GM19035 (cell line): ENCODE data around the gene FHDC1.
"Not testable (repeated sequence)": the region's sequence is repeated elsewhere in the genome, so short reads cannot be mapped to it uniquely, and the experiment has no call there.

Experiments
- ATAC-seq: cut with Tn5 transposase; IDR thresholded peaks from one replicate; pipeline ENCODE4 v1.9.1; 2021; ENCODE audit not compliant: unreplicated experiment

Gene FHDC1, protein sequence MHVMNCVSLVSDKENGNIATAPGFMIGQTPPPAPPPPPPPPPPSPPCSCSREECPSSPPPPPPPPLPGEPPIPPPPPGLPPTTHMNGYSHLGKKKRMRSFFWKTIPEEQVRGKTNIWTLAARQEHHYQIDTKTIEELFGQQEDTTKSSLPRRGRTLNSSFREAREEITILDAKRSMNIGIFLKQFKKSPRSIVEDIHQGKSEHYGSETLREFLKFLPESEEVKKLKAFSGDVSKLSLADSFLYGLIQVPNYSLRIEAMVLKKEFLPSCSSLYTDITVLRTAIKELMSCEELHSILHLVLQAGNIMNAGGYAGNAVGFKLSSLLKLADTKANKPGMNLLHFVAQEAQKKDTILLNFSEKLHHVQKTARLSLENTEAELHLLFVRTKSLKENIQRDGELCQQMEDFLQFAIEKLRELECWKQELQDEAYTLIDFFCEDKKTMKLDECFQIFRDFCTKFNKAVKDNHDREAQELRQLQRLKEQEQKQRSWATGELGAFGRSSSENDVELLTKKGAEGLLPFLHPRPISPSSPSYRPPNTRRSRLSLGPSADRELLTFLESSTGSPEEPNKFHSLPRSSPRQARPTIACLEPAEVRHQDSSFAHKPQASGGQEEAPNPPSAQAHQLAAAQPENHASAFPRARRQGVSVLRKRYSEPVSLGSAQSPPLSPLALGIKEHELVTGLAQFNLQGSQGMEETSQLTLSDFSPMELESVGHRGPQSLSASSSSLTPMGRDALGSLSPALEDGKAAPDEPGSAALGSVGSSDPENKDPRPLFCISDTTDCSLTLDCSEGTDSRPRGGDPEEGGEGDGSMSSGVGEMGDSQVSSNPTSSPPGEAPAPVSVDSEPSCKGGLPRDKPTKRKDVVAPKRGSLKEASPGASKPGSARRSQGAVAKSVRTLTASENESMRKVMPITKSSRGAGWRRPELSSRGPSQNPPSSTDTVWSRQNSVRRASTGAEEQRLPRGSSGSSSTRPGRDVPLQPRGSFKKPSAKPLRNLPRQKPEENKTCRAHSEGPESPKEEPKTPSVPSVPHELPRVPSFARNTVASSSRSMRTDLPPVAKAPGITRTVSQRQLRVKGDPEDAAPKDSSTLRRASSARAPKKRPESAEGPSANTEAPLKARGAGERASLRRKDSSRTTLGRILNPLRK

GRCh38 chr4:152935631-152936445, at the start of gene FHDC1:
Gene FHDC1 (plus strand): TSS chr4:152936323. CDS start chr4:152943058, 6,735 bp downstream.
- ATAC-seq: no peak

DNA sequence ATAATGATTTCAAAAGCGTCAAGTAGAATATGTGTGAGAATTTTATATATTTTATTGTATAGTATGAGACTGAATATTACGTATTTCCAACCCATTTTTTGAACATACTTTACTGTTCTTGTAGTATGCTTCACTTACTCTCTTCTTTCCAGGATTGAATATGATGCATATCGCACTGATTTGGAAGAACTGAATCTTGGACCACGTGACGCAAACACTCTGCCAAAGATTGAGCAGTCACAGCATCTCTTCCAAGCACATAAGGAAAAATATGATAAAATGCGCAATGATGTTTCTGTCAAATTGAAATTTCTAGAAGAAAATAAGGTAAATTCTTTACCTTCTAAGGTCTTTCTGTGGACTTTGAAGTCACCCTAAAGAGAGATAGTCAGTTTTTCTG, 48.1 kb upstream of the FHDC1 start:
- no peak for ATAC-seq

GRCh38 chr4:152892974-152893373, 43.1 kb upstream of the FHDC1 start:
- ATAC-seq: no peak

DNA sequence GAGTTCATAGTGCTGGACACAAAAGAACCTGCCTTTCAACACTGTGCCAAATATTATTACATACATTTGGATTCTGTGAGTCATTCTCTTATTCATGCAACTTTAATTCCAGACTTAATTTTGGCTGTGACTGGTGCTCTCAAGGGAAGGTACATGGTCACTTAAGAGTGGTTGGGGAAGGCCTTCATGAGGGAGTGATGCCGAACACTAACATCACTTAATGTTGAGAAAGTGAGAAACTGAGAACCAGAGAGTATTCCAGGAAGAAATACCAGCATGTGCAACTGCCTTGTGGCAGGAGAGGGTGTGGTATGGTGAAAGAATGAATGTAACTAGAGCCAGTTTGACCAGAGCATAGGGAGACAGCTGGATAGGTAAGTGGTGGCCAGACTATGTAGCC, 41.5 kb upstream of the FHDC1 start:
- ATAC-seq: no peak

DNA sequence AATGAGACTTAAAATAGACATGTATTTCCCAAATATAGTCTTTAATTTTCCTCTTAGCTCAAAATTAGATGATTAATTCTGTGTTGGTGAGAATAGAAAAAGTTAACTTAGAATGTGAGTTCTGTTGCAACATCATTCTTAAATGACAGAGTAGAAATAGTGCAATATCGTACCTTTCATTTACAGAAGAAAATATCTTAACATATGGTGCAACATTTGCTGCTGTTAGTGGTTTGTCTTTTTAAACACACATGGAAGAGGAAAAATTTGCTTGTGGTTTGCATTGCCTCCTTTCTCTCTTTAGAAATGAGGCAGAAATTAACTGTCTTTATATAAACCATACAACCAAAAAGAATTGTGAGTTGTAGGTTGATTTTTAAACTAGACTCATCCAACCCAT, 39.3 kb upstream of the FHDC1 start:
- no peak for ATAC-seq

GRCh38 chr4:152898133-152898532, 38.0 kb upstream of the FHDC1 start:
- ATAC-seq: not testable (repeated sequence)

DNA sequence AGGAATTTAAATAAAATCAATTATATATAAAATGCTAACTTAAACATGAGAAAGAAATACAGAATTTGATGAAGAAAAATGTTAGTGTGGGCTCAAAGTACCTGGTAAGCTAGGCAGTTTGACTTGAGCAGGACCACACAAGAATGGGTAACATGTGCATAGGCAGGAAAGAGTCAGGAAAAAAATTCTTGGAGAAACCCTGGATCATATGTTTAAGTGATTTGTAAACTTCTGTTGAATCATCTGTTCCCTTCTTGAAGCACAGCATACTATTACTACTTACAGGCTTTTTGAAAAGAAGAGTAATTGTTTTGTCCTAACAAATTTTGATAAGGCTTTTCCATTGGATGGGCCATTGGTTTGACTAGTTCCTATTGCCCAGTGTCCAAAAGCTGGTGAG, 37.5 kb upstream of the FHDC1 start:
- ATAC-seq: no peak

GRCh38 chr4:152900395-152900794, 35.7 kb upstream of the FHDC1 start:
- no peak for ATAC-seq

- ATAC-seq: no peak
These were observed 34.9 kb upstream of the FHDC1 start for GRCh38 chr4:152901205-152901604.

GRCh38 chr4:152903658-152904057, 32.5 kb upstream of the FHDC1 start:
- no peak for ATAC-seq

GRCh38 chr4:152909901-152910300, 26.2 kb upstream of the FHDC1 start:
- no peak for ATAC-seq

GRCh38 chr4:152910521-152910920, 25.6 kb upstream of the FHDC1 start:
- no peak for ATAC-seq

DNA sequence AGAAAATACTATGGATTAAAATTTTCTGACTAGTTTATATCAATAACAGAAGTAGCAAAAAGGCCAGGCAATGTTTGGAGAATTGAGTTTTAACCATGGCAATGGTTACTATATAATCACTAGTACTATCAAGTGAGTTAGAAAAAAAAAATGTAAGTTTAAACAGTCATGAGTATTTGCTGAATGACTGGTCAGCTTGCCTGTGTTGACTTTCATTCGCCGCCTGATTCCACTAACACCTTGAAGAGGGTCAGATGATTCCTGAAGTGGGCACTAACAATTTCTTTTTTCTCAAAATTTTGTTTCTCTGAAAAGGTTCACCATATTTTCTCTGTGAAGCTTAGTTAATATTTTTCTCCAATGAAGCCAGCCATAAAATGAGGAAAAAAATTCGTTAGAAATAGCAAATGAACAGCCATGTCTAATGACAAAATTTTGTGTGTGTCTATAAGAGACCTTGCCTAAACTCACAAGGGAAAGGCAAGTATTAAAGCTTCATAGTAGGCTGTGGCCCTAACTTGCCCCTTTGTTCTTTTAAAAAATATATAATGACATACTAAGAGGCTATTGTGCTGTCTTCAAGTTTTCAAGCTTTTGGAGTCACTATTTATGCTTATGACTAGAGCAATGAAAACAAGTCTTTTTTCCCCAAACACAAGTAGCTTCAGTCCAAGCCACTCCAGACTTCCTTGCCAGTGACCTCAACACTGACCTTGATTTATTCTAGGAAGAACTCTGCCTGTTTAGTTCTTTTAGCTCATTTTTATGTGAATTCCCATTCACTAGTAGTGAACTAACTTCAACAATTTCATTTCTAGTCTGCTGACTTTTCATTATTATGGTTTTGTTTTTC, 18.4 kb upstream of the FHDC1 start:
- no peak for ATAC-seq

- no peak for ATAC-seq
These were observed 16.3 kb upstream of the FHDC1 start for GRCh38 chr4:152919826-152920225.

DNA sequence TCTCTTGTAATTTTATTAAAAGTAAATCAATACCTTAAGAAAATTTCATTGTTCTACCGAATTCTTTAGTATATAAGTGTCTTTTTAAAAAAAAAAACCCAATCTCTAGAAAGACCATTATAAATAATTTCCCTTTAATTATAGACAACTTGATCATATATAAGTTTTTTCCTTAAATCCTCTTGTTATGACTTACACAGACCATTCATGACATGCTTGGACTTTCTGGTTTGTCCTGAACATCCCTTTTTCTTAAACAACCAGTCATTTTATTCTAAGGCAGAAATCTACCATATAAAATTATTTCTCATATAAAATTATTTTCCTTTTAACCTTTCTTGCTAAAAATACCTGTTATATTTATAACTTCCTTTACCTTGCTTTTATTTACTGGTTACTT, 15.4 kb upstream of the FHDC1 start:
- no peak for ATAC-seq

DNA sequence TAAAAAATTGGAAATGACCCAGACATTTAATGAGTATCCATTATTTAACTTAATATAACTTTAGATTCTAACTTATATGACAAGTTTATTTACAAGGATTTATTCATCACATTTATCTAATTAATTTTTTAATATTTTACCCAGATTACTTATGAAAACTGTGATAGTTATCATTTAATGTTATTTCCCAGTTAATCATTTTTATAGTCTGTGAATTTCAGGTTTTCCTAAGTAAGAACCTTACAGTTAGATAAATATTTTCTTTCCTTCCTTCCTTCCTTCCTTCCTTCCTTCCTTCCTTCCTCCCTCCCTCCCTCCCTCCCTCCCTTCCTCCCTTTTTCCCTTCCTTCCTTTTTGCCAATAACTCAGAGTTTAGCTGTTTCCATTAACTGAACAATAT, 14.8 kb upstream of the FHDC1 start:
- no peak for ATAC-seq

DNA sequence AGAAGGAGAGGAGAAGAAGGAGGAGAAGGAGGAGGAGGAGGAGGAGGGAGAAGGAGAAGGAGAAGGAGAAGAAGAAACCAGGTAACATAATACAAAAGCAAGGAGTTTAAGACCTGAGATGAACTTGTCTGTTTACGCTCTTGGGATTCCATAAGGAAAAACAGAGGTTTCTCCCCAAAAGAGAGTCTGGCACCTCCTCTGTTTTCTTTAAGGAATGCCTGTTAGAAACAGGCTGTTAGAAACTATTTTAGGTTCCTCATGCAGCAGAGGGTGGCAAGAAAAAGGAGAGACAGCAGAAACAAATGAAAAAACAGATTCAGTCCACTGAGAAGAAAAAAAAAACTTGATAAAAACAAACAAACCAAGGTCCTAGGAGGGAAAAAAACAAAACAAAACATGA, 10.3 kb upstream of the FHDC1 start:
- ATAC-seq: no peak

DNA sequence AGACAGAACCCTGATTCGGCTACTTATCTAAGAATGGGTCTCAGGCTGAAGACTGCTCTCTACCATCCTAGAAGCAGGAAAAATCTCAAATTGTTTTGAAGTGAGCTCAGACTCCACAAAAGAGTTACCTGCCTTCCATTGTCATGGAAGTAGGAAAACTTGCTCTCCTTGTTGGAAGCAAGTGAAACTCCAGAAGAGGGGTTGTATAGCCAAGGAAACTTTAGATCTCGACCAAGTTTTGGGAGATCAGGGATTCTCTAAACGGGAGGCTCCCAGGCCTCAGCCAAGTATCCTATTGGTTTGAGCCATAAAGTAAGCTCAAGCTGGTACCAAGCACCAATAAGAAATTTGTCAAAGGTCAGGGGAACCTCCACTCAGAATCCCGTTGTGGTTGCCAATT, 9.2 kb upstream of the FHDC1 start:
- no peak for ATAC-seq

DNA sequence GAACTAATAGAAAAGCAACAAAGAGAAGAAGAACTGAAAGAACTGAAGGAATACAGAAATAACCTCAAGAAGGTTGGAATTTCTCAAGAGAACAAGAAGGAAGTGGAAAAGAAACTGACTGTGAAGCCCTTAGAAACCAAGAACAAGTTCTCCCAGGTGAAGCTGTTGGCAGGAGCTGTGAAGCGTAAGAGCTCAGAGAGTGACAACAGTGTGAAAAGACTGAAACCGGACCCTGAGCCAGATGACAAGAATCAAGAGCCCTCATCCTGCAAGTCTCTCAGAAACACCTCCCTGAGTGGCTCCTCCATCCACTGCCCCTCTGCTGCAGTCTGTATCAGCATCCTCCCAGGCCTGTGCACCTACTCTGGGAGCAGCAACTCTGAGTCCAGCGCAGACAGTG, 8.4 kb upstream of the FHDC1 start:
- no peak for ATAC-seq

- ATAC-seq: no peak
These were observed 7.8 kb upstream of the FHDC1 start for GRCh38 chr4:152928286-152928685.
